Smooth muscle cell (in vitro differentiated cells): Measurements from ENCODE around the gene ALDH3B1. TPM values are rescaled to one million over a fixed set of nuclear protein-coding genes. Genes with fewer than 3 reads are reported as not detected.

Experiments used
- DNase-seq: peaks from one replicate; lab custom pipeline; 2025; ENCODE audit not compliant: unreplicated experiment; lab: John Stamatoyannopoulos, UW
- H2AFZ ChIP-seq: fragments of 200-600 bp; sonication (generic); 2 replicates; pipeline ENCODE4 v1.6.0; 2016; ENCODE audit warnings: antibody characterized with exemption, low read depth, mild to moderate bottlenecking
- H3F3A ChIP-seq: fragments of 200-600 bp; sonication (generic); 2 replicates; pipeline ENCODE4 v1.6.0; 2017; ENCODE audit warnings: antibody characterized with exemption, low read depth
- H3K27ac ChIP-seq: fragments of 200-600 bp; sonication (generic); 2 replicates; pipeline ENCODE4 v1.5.1; 2016; ENCODE audit warnings: low read depth, mild to moderate bottlenecking
- H3K27me3 ChIP-seq: fragments of 200-600 bp; sonication (generic); 2 replicates; pipeline ENCODE4 v1.6.1; 2016; ENCODE audit warnings: low read depth, mild to moderate bottlenecking
- H3K36me3 ChIP-seq: fragments of 200-600 bp; sonication (generic); 2 replicates; pipeline ENCODE4 v1.5.1; 2016; ENCODE audit warnings: low read depth
- H3K4me1 ChIP-seq: fragments of 200-600 bp; sonication (generic); 2 replicates; pipeline ENCODE4 v1.5.1; 2016; ENCODE audit warnings: low read depth
- H3K4me2 ChIP-seq: fragments of 200-600 bp; sonication (generic); 2 replicates; pipeline ENCODE4 v1.6.0; 2016; ENCODE audit warnings: mild to moderate bottlenecking
- H3K4me3 ChIP-seq: fragments of 200-600 bp; sonication (generic); 2 replicates; pipeline ENCODE4 v1.5.1; 2016; ENCODE audit warnings: mild to moderate bottlenecking
- H3K79me2 ChIP-seq: fragments of 200-600 bp; sonication (generic); 2 replicates; pipeline ENCODE4 v1.6.0; 2016; ENCODE audit warnings: low read depth, mild to moderate bottlenecking
- H3K9ac ChIP-seq: fragments of 200-600 bp; sonication (generic); 2 replicates; pipeline ENCODE4 v1.6.0; 2016; ENCODE audit warnings: low read depth
- H3K9me3 ChIP-seq: fragments of 200-600 bp; sonication (generic); replicated peaks from 2 replicates; pipeline ENCODE4 v1.5.1; 2016; ENCODE audit warnings: low read depth
- H4K20me1 ChIP-seq: fragments of 200-600 bp; sonication (generic); 2 replicates; pipeline ENCODE4 v1.6.0; 2016; ENCODE audit warnings: low read depth
- CTCF ChIP-seq: fragments of 200-600 bp; sonication (generic); IDR thresholded peaks from 2 replicates; pipeline ENCODE4 v1.5.1; 2017; ENCODE audit warnings: borderline replicate concordance, mild to moderate bottlenecking, antibody characterized with exemption; ENCODE audit not compliant: insufficient read depth, poor library complexity, severe bottlenecking
- WGBS: methylation state at CpG from one replicate; pipeline ENCODE4 v1.1.7; 2016; ENCODE audit warnings: low lambda C conversion rate; 5-methylcytosine and 5-hydroxymethylcytosine counted together
- polyA plus RNA-seq: library from polyadenylated mRNA; unstranded; fragments of >200 nt; fragmentation: Nextera tagmentation; extraction: Ambion mirVana; gene quantifications from 2 replicates; pipeline ENCODE4 v1.2.1, GENCODE V29; 2016
- total RNA-seq: library from RNA; depleted of rRNA; stranded (reverse); fragments of >200 nt; gene quantifications from 2 replicates; pipeline ENCODE4 v1.2.3, GENCODE V29; 2014

Gene ALDH3B1
- total and polyA plus RNA-seq, 2 experiments from 2014 or later: 8.8 to 9.9 TPM

DNA sequence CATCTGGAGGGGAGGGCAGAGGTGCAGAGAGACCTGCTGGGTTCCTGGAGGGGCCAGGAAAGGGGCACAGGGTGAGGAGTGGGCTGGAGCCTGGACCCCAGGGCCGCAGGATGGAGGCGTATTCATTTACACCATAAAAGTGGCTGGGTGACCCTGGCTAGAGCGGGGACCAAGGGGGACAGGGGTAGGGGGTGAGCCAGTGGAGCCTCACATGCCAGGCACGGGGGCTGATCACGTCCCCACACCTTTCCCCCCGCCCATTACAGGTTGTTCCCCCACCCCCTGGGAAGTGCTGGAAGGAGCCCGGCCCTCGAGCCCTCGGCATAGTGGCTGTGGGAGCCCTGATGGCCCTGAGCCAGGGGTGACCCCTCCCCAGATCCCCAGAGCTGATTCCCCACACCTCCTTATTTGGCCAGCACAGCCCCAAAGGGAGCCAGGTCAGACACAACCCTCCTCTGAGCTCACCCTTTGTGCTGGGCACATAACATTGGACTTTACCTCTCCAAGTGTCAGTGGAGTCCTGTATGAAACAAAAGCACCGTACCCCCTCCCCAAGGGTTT, 29.5 kb downstream of the ALDH3B1 start:
- Histone ChIP-seq H3K27me3 (no peaks in the 10 kb centered on the region), H3K27ac (peak overlapping the region; percentile 31), H3K36me3 (no peaks in the 10 kb centered on the region), H3K4me3 (peak overlapping the region; percentile 49), H3F3A (no peaks in the 10 kb centered on the region), H3K9me3 (no peaks in the 10 kb centered on the region), H3K4me2 (peak overlapping the region; percentile 76), H3K9ac (no peak overlapping the region), H2AFZ (no peak overlapping the region), H3K79me2 (no peaks in the 10 kb centered on the region), H4K20me1 (no peaks in the 10 kb centered on the region), H3K4me1 (peaks cover 11% of the 10 kb centered on the region)
- no peak for DNase-seq
- TF ChIP-seq CTCF: no peak
- WGBS: 69% methylated on average over 3 of the region's 10 CpGs

DNA sequence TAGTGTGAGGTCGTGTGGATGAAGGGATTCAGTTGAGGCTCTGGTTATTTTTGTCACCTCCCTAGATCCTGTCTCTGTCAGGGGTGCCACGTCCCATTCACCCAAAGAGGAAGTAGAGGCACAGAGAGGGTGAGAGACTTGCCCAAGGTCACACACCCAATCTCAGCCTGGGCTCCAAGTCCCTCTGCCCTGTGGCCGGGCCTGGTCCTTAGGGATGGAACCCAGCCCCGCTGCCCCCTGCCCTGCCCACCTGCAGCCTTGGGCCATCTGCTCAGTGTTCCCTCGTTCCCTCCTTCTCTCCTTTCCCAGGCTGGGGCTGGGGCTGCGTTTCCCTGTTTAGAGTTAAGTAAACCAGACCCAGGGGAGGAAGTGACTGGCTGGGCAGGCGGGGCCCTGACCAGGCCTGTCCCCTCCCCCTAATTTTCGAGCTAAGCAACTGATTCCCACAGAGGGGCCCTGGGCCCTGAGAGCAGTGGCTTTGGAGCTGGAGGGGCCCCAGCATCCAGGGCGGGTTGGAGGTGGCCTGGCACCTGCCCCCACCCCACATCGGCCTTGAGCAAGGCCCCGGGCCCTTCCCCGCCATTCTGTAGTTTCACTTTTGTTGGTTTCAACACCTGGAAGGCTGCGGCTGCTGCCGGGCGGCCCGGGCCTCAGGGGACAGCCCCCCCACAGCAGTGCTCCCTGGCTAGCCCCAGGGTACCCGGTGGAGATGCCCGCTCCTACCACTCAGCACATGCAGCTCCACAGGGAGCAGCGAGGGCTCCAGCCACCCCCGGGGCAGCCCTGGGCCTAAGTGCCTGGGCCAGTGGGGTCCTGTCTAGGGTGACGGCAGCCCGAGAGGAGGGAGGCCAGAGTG, 30.2 kb downstream of the ALDH3B1 start:
- no peak for TF ChIP-seq CTCF
- Histone ChIP-seq H3K36me3 (no peaks in the 10 kb centered on the region), H3K4me2 (peak overlapping the region; percentile 76), H3K9me3 (no peaks in the 10 kb centered on the region), H4K20me1 (no peaks in the 10 kb centered on the region), H3K9ac (peak overlapping the region; percentile 47), H3K79me2 (no peaks in the 10 kb centered on the region), H3K4me3 (peak overlapping the region; percentile 33), H2AFZ (no peak overlapping the region), H3K4me1 (peaks cover 11% of the 10 kb centered on the region), H3F3A (no peaks in the 10 kb centered on the region), H3K27me3 (no peaks in the 10 kb centered on the region), H3K27ac (peak overlapping the region; percentile 31)
- DNase-seq: no peak
- 44% methylated on average over 22 of the region's 22 CpGs for WGBS

DNA sequence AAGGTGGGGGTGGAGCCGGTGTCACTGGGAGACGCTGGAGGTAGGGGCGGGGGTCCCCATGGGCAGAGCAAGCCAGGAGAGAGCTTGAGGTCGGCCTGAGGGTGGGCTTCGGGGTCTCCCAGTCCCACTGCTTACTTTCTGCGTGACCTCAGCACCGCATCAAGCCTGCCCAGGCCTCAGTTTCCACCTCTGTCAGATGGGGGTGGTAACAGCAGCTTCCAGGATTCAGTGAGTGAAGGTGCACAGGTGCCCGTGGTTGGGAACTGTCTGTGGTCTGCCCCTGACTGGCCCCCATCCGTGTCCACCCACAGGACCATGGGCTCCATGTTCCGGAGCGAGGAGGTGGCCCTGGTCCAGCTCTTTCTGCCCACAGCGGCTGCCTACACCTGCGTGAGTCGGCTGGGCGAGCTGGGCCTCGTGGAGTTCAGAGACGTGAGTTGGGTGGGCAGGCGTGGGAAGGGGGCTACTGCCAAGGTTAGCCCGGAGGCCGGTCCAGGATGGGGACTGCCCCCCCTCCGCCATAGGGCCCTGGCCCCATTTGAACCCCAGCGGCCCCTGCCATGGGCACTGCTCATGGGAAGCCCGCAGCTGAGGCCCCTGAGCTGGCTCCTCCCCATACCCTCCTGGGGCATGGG, 30.9 kb downstream of the ALDH3B1 start:
- Histone ChIP-seq H2AFZ (no peak overlapping the region), H3K4me1 (peaks cover 11% of the 10 kb centered on the region), H3F3A (no peaks in the 10 kb centered on the region), H3K9ac (no peak overlapping the region), H3K27ac (peak overlapping the region; percentile 31), H3K27me3 (no peaks in the 10 kb centered on the region), H3K36me3 (no peaks in the 10 kb centered on the region), H3K4me3 (no peak overlapping the region), H3K4me2 (no peak overlapping the region), H4K20me1 (no peaks in the 10 kb centered on the region), H3K9me3 (no peaks in the 10 kb centered on the region), H3K79me2 (no peaks in the 10 kb centered on the region)
- WGBS: 92% methylated on average over 21 of the region's 23 CpGs
- no peak for DNase-seq
- TF ChIP-seq CTCF: no peak
